Measurements from ENCODE around the gene RAB3D.
"Not testable (repeated sequence)": the region's sequence is repeated elsewhere in the genome, so short reads cannot be mapped to it uniquely, and the experiment has no call there.

The RAB3D gene

GRCh38 chr19:11323601-11324078 is 15.8 kb downstream of the RAB3D start:
- Histone ChIP-seq H3K9me3 (ENCODE audit: control insufficient read depth, low read length) (no peaks in the 10 kb centered on the region), H3K4me1 (ENCODE audit: control insufficient read depth, insufficient read depth, low read length, poor library complexity, severe bottlenecking) (peaks cover 6% of the 10 kb centered on the region), H3K36me3 (ENCODE audit: control insufficient read depth, insufficient read depth, low read length) (no peaks in the 10 kb centered on the region), H3K27me3 (replicated peaks; ENCODE audit: control insufficient read depth, insufficient read depth, low read length, poor library complexity, severe bottlenecking) (no peaks in the 10 kb centered on the region), H3K27ac (ENCODE audit: insufficient read depth, low read length, poor library complexity, severe bottlenecking) (no peak overlapping the region), H3K4me3 (ENCODE audit: insufficient read depth, low read depth, low read length, poor library complexity, severe bottlenecking) (no peak overlapping the region)
- DNase-seq: no peak

GRCh38 chr19:11322269-11323024 is 17.0 kb downstream of the RAB3D start:
- no peak for DNase-seq
- Histone ChIP-seq H3K9me3 (ENCODE audit: control insufficient read depth, low read length) (no peaks in the 10 kb centered on the region), H3K27me3 (replicated peaks; ENCODE audit: control insufficient read depth, insufficient read depth, low read length, poor library complexity, severe bottlenecking) (no peaks in the 10 kb centered on the region), H3K36me3 (ENCODE audit: control insufficient read depth, insufficient read depth, low read length) (no peaks in the 10 kb centered on the region), H3K4me1 (ENCODE audit: control insufficient read depth, insufficient read depth, low read length, poor library complexity, severe bottlenecking) (peaks cover 6% of the 10 kb centered on the region), H3K4me3 (ENCODE audit: insufficient read depth, low read depth, low read length, poor library complexity, severe bottlenecking) (no peak overlapping the region), H3K27ac (ENCODE audit: insufficient read depth, low read length, poor library complexity, severe bottlenecking) (no peak overlapping the region)

DNA sequence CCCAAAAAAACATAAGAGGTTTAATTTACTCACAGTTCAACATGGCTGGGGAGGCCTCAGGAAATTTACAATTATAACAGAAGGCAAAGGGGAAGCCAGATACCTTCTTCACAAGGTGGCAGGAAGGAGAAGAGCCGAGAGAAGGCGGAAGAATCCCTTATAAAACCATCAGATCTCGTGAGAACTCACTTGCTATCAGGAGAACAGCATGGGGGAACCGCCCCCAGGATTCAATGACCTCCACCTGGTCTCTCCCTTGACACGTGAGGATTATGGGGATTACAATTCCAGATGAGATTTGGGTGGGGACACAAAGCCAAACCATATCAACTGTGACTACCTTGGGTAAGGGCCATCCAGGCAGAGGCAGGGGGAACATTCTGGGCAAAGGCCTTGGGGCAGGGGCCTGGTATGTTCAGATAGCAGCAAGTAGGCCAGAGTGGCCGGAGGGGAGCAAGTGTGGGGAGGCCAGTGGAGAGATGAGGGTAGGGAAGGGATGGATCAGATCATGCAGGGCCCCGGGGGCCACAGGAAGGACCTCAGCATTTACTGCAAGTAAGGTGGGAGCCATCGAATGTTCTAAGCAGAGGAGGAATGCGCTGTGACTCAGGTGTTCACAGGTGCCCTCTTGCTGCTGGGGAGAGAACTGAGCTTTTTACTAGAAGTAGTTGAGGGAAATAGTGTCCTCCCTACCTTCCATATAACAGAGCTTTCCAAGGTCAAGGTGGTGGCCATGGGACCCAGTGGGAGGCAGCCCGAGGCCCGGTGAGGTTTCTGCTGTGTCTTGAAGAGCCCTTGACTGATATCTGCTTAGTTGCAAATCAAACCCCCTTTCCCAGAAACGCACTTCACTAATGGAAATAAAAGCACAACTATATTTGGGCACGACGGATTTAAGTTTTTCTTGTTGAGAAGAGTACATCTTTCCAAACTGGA is 18.0 kb downstream of the RAB3D start:
- no peak for DNase-seq
- Histone ChIP-seq H3K36me3 (ENCODE audit: control insufficient read depth, insufficient read depth, low read length) (no peaks in the 10 kb centered on the region), H3K27ac (ENCODE audit: insufficient read depth, low read length, poor library complexity, severe bottlenecking) (no peak overlapping the region), H3K4me1 (ENCODE audit: control insufficient read depth, insufficient read depth, low read length, poor library complexity, severe bottlenecking) (peaks cover 6% of the 10 kb centered on the region), H3K27me3 (replicated peaks; ENCODE audit: control insufficient read depth, insufficient read depth, low read length, poor library complexity, severe bottlenecking) (no peaks in the 10 kb centered on the region), H3K4me3 (ENCODE audit: insufficient read depth, low read depth, low read length, poor library complexity, severe bottlenecking) (no peak overlapping the region), H3K9me3 (ENCODE audit: control insufficient read depth, low read length) (no peaks in the 10 kb centered on the region)

- H3K36me3 ChIP-seq (ENCODE audit: control insufficient read depth, insufficient read depth, low read length); H3K27me3 ChIP-seq (replicated peaks; ENCODE audit: control insufficient read depth, insufficient read depth, low read length, poor library complexity, severe bottlenecking); H3K9me3 ChIP-seq (ENCODE audit: control insufficient read depth, low read length); H3K4me3 ChIP-seq (ENCODE audit: insufficient read depth, low read depth, low read length, poor library complexity, severe bottlenecking); DNase-seq; H3K27ac ChIP-seq (ENCODE audit: insufficient read depth, low read length, poor library complexity, severe bottlenecking); H3K4me1 ChIP-seq (ENCODE audit: control insufficient read depth, insufficient read depth, low read length, poor library complexity, severe bottlenecking): not testable (repeated sequence)
Observed at GRCh38 chr19:11320278-11320995, 19.0 kb downstream of the RAB3D start.

DNA sequence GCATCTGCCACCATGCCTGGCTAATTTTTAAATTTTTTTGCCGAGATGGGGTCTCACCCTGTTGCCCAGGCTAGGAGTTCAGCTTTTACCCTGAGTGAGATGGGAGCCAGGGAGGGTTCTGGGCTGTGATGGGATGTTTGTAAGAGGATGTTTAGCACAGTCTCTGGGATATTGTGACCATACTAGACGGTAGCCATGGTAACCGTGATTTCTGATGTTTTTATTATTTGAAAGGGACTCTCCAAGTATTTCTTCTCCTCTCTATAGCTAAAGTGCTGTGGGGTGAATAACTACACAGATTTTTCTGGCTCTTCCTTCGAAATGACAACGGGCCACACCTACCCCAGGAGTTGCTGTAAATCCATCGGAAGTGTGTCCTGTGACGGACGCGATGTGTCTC is 33.1 kb downstream of the RAB3D start:
- Histone ChIP-seq H3K27me3 (replicated peaks; ENCODE audit: control insufficient read depth, insufficient read depth, low read length, poor library complexity, severe bottlenecking) (no peaks in the 10 kb centered on the region), H3K36me3 (ENCODE audit: control insufficient read depth, insufficient read depth, low read length) (no peaks in the 10 kb centered on the region), H3K4me3 (ENCODE audit: insufficient read depth, low read depth, low read length, poor library complexity, severe bottlenecking) (no peak overlapping the region), H3K27ac (ENCODE audit: insufficient read depth, low read length, poor library complexity, severe bottlenecking) (no peak overlapping the region), H3K4me1 (ENCODE audit: control insufficient read depth, insufficient read depth, low read length, poor library complexity, severe bottlenecking) (no peaks in the 10 kb centered on the region), H3K9me3 (ENCODE audit: control insufficient read depth, low read length) (no peaks in the 10 kb centered on the region)
- no peak for DNase-seq

DNA sequence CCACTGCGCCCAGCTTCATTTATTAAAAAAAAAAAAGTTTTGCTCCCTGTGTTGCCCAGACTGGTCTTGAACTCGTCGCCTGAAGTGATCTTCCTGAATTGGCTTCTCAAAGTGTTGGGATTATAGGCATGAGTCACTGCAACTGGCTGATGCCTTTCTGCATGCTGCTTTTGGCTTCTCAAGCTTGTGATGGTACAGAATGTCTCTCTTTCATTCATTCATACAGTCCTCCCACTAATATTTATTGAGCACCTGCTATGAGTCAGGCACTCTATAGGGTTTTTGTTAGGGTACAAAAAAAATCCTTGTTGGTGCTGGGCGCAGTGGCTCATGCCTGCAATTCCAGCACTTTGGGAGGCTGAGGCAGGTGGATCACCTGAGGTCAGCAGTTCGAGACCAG is 34.5 kb downstream of the RAB3D start:
- H3K27me3 ChIP-seq (replicated peaks; ENCODE audit: control insufficient read depth, insufficient read depth, low read length, poor library complexity, severe bottlenecking): no peaks in the 10 kb centered on the region
- H3K36me3 ChIP-seq (ENCODE audit: control insufficient read depth, insufficient read depth, low read length): no peaks in the 10 kb centered on the region
- no peak for DNase-seq
- no peak overlapping the region for H3K4me3 ChIP-seq (ENCODE audit: insufficient read depth, low read depth, low read length, poor library complexity, severe bottlenecking)
- H3K27ac ChIP-seq (ENCODE audit: insufficient read depth, low read length, poor library complexity, severe bottlenecking): no peak overlapping the region
- H3K4me1 ChIP-seq (ENCODE audit: control insufficient read depth, insufficient read depth, low read length, poor library complexity, severe bottlenecking): no peaks in the 10 kb centered on the region
- H3K9me3 ChIP-seq (ENCODE audit: control insufficient read depth, low read length): no peaks in the 10 kb centered on the region

DNA sequence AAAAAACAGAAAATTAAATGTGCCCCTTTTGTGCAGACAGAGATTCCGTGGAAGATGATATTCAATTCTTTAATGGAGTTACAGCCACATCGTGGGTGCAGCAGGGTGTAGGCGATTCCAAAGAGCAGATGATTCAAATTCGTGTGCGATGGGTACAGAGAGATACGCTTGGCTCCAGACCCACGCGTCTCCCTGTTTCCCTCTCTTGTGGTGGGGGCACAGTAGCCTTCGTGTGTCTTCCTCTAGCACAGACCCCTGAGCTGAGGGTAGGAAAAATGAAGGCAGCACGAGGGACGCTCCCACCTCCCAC is 38.7 kb downstream of the RAB3D start:
- H3K27ac ChIP-seq (ENCODE audit: insufficient read depth, low read length, poor library complexity, severe bottlenecking): no peak overlapping the region
- H3K27me3 ChIP-seq (replicated peaks; ENCODE audit: control insufficient read depth, insufficient read depth, low read length, poor library complexity, severe bottlenecking): no peaks in the 10 kb centered on the region
- H3K36me3 ChIP-seq (ENCODE audit: control insufficient read depth, insufficient read depth, low read length): no peaks in the 10 kb centered on the region
- H3K4me3 ChIP-seq (ENCODE audit: insufficient read depth, low read depth, low read length, poor library complexity, severe bottlenecking): no peak overlapping the region
- H3K9me3 ChIP-seq (ENCODE audit: control insufficient read depth, low read length): no peaks in the 10 kb centered on the region
- H3K4me1 ChIP-seq (ENCODE audit: control insufficient read depth, insufficient read depth, low read length, poor library complexity, severe bottlenecking): no peaks in the 10 kb centered on the region
- DNase-seq: no peak

GRCh38 chr19:11299946-11300810 is 39.3 kb downstream of the RAB3D start:
- DNase-seq: no peak
- H3K27ac ChIP-seq (ENCODE audit: insufficient read depth, low read length, poor library complexity, severe bottlenecking): no peak overlapping the region
- no peaks in the 10 kb centered on the region for H3K36me3 ChIP-seq (ENCODE audit: control insufficient read depth, insufficient read depth, low read length)

GRCh38 chr19:11296264-11296663 is 43.2 kb downstream of the RAB3D start:
- Histone ChIP-seq H3K27ac (ENCODE audit: insufficient read depth, low read length, poor library complexity, severe bottlenecking) (no peak overlapping the region), H3K36me3 (ENCODE audit: control insufficient read depth, insufficient read depth, low read length) (no peaks in the 10 kb centered on the region), H3K27me3 (replicated peaks; ENCODE audit: control insufficient read depth, insufficient read depth, low read length, poor library complexity, severe bottlenecking) (peaks cover 8% of the 10 kb centered on the region), H3K4me3 (ENCODE audit: insufficient read depth, low read depth, low read length, poor library complexity, severe bottlenecking) (no peak overlapping the region), H3K4me1 (ENCODE audit: control insufficient read depth, insufficient read depth, low read length, poor library complexity, severe bottlenecking) (peaks cover 4% of the 10 kb centered on the region), H3K9me3 (ENCODE audit: control insufficient read depth, low read length) (no peaks in the 10 kb centered on the region)
- no peak for DNase-seq

More at GRCh38 chr19:11299946-11300810, 39.3 kb downstream of the RAB3D start:
- no peak overlapping the region for H3K4me3 ChIP-seq (ENCODE audit: insufficient read depth, low read depth, low read length, poor library complexity, severe bottlenecking)
- no peaks in the 10 kb centered on the region for H3K4me1 ChIP-seq (ENCODE audit: control insufficient read depth, insufficient read depth, low read length, poor library complexity, severe bottlenecking)
- H3K27me3 ChIP-seq (replicated peaks; ENCODE audit: control insufficient read depth, insufficient read depth, low read length, poor library complexity, severe bottlenecking): no peaks in the 10 kb centered on the region
- no peaks in the 10 kb centered on the region for H3K9me3 ChIP-seq (ENCODE audit: control insufficient read depth, low read length)

Measured in effector memory CD4-positive, alpha-beta T cell (primary cell).